HepG2 (cell line): ENCODE data around the gene CLIC1. TPM values are rescaled to one million over a fixed set of nuclear protein-coding genes. Genes with fewer than 3 reads are reported as not detected.

ENCODE experiments used
- ASH2L ChIP-seq: fragments of 300-600, 200-600 bp; sonication (generic); IDR thresholded peaks from 2 replicates; pipeline ENCODE4 v1.7.0; 2017; ENCODE audit warnings: low read depth, mild to moderate bottlenecking, moderate library complexity, mixed read lengths, low read length; ENCODE audit not compliant: insufficient read length
- CC2D1A ChIP-seq: sonication (generic); formaldehyde crosslinking; IDR thresholded peaks from 2 replicates; pipeline ENCODE4 v1.8.1; 2023; ENCODE audit warnings: mild to moderate bottlenecking, missing genetic modification reagents
- CCDC6 ChIP-seq: sonication (generic); formaldehyde crosslinking; IDR thresholded peaks from 2 replicates; pipeline ENCODE4 v1.8.1; 2022; ENCODE audit warnings: mild to moderate bottlenecking, missing genetic modification reagents, moderate library complexity
- ZKSCAN5 ChIP-seq: sonication (generic); formaldehyde crosslinking; IDR thresholded peaks from 2 replicates; pipeline ENCODE4 v1.5.1; 2020; ENCODE audit warnings: mild to moderate bottlenecking, missing genetic modification reagents
- ZNF589 ChIP-seq: sonication (generic); formaldehyde crosslinking; conservative IDR thresholded peaks from 2 replicates; pipeline ENCODE4 v1.8.0; 2022; ENCODE audit warnings: mild to moderate bottlenecking, moderate library complexity, missing genetic modification reagents
- polyA plus RNA-seq, 8 experiments: library from polyadenylated mRNA; depleted of rRNA in 3 of 8; stranded (reverse) in 7 of 8; unstranded in 1 of 8; fragments of >200 nt; fragmentation: Illumina TruSeq in 4 of 8; extraction: Trizol in 4 of 8; gene quantifications; 2 replicates each; pipeline versions ENCODE4 v1.2.1 to v1.2.3, GENCODE V29; 2011 to 2016; ENCODE audit warnings: low read depth in 4 of 8, missing spikeins in 1 of 8, mixed read lengths in 1 of 8; ENCODE audit not compliant: insufficient read depth in 1 of 8
- total RNA-seq, 5 experiments: library from RNA; depleted of rRNA; stranded (reverse); fragments of >200 nt; fragmentation: Illumina TruSeq; extraction: Trizol; gene quantifications; 2 replicates each; pipeline ENCODE4 v1.2.3, GENCODE V29; 2016; ENCODE audit warnings: low read depth in 1 of 5
- TF ChIP-seq, protein P1 (sequence below): sonication (generic); formaldehyde crosslinking; IDR thresholded peaks from 2 replicates; pipeline ENCODE4 v1.4.0; 2020; ENCODE audit warnings: missing genetic modification reagents, mild to moderate bottlenecking, borderline replicate concordance
- TF ChIP-seq, protein P2 (sequence below): sonication (generic); formaldehyde crosslinking; IDR thresholded peaks from 2 replicates; pipeline ENCODE4 v1.8.0; 2022; ENCODE audit warnings: missing genetic modification reagents, mild to moderate bottlenecking, moderate library complexity, borderline replicate concordance
- TF ChIP-seq, protein P3 (sequence below): sonication (generic); formaldehyde crosslinking; IDR thresholded peaks from 2 replicates; pipeline ENCODE4 v1.5.1; 2020; ENCODE audit warnings: mild to moderate bottlenecking, missing genetic modification reagents

The CLIC1 gene
- total and polyA plus RNA-seq, 2 of the 13 experiments (the other 11 are each of a cell fraction or from before 2014, with no cell fraction given), result 602 to 891 TPM

DNA sequence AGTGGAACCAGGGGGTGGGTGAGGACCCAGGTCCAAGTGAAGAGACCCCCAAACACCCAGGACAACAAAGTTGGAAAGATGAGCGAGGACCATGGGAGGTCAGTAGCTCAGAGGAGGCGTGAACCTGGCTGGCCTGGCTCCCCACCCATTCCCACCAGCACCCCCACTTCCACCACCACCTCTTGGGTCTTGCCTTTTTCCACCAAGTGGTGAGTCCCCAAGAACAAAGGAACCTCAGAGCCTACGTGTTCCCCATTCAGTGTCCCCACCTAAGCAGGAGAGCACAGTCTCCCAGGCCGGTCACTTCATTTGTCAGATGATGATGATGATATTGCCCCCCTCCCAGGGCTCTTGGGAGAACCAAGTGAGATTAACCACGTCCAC, 41.3 kb upstream of the CLIC1 start (continued):
- TF ChIP-seq, protein P1, sequence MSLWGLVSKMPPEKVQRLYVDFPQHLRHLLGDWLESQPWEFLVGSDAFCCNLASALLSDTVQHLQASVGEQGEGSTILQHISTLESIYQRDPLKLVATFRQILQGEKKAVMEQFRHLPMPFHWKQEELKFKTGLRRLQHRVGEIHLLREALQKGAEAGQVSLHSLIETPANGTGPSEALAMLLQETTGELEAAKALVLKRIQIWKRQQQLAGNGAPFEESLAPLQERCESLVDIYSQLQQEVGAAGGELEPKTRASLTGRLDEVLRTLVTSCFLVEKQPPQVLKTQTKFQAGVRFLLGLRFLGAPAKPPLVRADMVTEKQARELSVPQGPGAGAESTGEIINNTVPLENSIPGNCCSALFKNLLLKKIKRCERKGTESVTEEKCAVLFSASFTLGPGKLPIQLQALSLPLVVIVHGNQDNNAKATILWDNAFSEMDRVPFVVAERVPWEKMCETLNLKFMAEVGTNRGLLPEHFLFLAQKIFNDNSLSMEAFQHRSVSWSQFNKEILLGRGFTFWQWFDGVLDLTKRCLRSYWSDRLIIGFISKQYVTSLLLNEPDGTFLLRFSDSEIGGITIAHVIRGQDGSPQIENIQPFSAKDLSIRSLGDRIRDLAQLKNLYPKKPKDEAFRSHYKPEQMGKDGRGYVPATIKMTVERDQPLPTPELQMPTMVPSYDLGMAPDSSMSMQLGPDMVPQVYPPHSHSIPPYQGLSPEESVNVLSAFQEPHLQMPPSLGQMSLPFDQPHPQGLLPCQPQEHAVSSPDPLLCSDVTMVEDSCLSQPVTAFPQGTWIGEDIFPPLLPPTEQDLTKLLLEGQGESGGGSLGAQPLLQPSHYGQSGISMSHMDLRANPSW (CRISPR knock-in tag), result no peak
- TF ChIP-seq CC2D1A, result no peak
- TF ChIP-seq, protein P2, sequence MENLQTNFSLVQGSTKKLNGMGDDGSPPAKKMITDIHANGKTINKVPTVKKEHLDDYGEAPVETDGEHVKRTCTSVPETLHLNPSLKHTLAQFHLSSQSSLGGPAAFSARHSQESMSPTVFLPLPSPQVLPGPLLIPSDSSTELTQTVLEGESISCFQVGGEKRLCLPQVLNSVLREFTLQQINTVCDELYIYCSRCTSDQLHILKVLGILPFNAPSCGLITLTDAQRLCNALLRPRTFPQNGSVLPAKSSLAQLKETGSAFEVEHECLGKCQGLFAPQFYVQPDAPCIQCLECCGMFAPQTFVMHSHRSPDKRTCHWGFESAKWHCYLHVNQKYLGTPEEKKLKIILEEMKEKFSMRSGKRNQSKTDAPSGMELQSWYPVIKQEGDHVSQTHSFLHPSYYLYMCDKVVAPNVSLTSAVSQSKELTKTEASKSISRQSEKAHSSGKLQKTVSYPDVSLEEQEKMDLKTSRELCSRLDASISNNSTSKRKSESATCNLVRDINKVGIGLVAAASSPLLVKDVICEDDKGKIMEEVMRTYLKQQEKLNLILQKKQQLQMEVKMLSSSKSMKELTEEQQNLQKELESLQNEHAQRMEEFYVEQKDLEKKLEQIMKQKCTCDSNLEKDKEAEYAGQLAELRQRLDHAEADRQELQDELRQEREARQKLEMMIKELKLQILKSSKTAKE (CRISPR knock-in tag), result no peak
- TF ChIP-seq, protein P3, sequence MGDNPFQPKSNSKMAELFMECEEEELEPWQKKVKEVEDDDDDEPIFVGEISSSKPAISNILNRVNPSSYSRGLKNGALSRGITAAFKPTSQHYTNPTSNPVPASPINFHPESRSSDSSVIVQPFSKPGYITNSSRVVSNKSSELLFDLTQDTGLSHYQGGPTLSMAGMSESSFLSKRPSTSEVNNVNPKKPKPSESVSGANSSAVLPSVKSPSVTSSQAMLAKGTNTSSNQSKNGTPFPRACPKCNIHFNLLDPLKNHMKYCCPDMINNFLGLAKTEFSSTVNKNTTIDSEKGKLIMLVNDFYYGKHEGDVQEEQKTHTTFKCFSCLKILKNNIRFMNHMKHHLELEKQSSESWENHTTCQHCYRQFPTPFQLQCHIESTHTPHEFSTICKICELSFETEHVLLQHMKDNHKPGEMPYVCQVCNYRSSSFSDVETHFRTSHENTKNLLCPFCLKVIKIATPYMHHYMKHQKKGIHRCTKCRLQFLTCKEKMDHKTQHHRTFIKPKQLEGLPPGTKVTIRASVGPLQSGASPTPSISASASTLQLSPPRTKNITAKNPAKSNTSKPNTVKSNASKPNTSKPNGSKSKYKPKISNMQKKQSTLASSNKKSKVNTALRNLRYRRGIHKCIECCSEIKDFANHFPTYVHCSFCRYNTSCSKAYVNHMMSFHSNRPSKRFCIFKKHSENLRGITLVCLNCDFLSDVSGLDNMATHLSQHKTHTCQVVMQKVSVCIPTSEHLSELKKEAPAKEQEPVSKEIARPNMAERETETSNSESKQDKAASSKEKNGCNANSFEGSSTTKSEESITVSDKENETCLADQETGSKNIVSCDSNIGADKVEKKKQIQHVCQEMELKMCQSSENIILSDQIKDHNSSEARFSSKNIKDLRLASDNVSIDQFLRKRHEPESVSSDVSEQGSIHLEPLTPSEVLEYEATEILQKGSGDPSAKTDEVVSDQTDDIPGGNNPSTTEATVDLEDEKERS (CRISPR knock-in tag), result peak; percentile 49; the same call in 1 of the 2 replicates
- no peak for TF ChIP-seq ZNF589
- TF ChIP-seq ASH2L, result no peak
- no peak for TF ChIP-seq CCDC6 (CRISPR knock-in tag)
- TF ChIP-seq ZKSCAN5 (CRISPR knock-in tag), result no peak
